H9 (cell line): ENCODE results near the gene ADAM11. TPM values are rescaled to one million over a fixed set of nuclear protein-coding genes. Genes with fewer than 3 reads are reported as not detected.

ENCODE experiments used
- DNase-seq: peaks from one replicate; pipeline ENCODE4 v3.0.0-alpha.2; 2017
- H2AFZ ChIP-seq: one replicate; pipeline ENCODE4 v1.6.1; 2013; ENCODE audit warnings: mild to moderate bottlenecking, low read length, control low read depth, moderate library complexity
- H2AK5ac ChIP-seq: 2 replicates; pipeline ENCODE4 v1.6.1; 2013; ENCODE audit warnings: low read length, control low read depth, mixed read lengths; ENCODE audit not compliant: insufficient read length
- H2BK120ac ChIP-seq: one replicate; pipeline ENCODE4 v1.6.1; 2013; ENCODE audit warnings: low read depth, mild to moderate bottlenecking, low read length, control low read depth, inconsistent platforms; ENCODE audit not compliant: poor library complexity, severe bottlenecking
- H2BK12ac ChIP-seq: 2 replicates; pipeline ENCODE4 v1.6.1; 2013; ENCODE audit warnings: low read length, control low read depth, mixed read lengths, low read depth; ENCODE audit not compliant: insufficient read length
- H2BK15ac ChIP-seq: 2 replicates; pipeline ENCODE4 v1.6.1; 2013; ENCODE audit warnings: low read depth, low read length, control low read depth
- H2BK20ac ChIP-seq: one replicate; pipeline ENCODE4 v1.6.1; 2013; ENCODE audit warnings: low read depth, mild to moderate bottlenecking, low read length, control low read depth, inconsistent platforms; ENCODE audit not compliant: poor library complexity, severe bottlenecking
- H2BK5ac ChIP-seq: 2 replicates; pipeline ENCODE4 v1.6.1; 2013; ENCODE audit warnings: low read length, control low read depth, mixed read lengths; ENCODE audit not compliant: insufficient read length
- H3K14ac ChIP-seq: 2 replicates; pipeline ENCODE4 v1.6.1; 2013; ENCODE audit warnings: low read length, control low read depth; ENCODE audit not compliant: insufficient read depth
- H3K18ac ChIP-seq: 2 replicates; pipeline ENCODE4 v1.6.1; 2013; ENCODE audit warnings: low read depth, mild to moderate bottlenecking, mixed read lengths, low read length, control low read depth; ENCODE audit not compliant: insufficient read length
- H3K23ac ChIP-seq: 2 replicates; pipeline ENCODE4 v1.6.1; 2013; ENCODE audit warnings: low read length, control low read depth, mixed read lengths, low read depth; ENCODE audit not compliant: insufficient read length
- H3K23me2 ChIP-seq: 2 replicates; pipeline ENCODE4 v1.6.1; 2013; ENCODE audit warnings: low read depth, mild to moderate bottlenecking, mixed read lengths, low read length, control low read depth; ENCODE audit not compliant: insufficient read length, poor library complexity, severe bottlenecking
- H3K27ac ChIP-seq: 2 replicates; pipeline ENCODE4 v1.5.1; 2013; ENCODE audit warnings: low read length, control low read depth, mixed read lengths, low read depth; ENCODE audit not compliant: insufficient read length
- H3K27me3 ChIP-seq: 2 replicates; pipeline ENCODE4 v1.6.1; 2013; ENCODE audit warnings: low read length, control low read depth, inconsistent platforms; ENCODE audit not compliant: insufficient read depth
- H3K4ac ChIP-seq: 2 replicates; pipeline ENCODE4 v1.6.1; 2013; ENCODE audit warnings: low read depth, mild to moderate bottlenecking, control low read depth, inconsistent platforms, low read length, moderate library complexity
- H3K4me1 ChIP-seq: 2 replicates; pipeline ENCODE4 v1.6.1; 2013; ENCODE audit warnings: low read length, control low read depth, inconsistent platforms; ENCODE audit not compliant: insufficient read depth
- H3K4me2 ChIP-seq: 2 replicates; pipeline ENCODE4 v1.6.1; 2013; ENCODE audit warnings: low read length, control low read depth, mixed read lengths; ENCODE audit not compliant: insufficient read length, insufficient read depth
- H3K56ac ChIP-seq: 2 replicates; pipeline ENCODE4 v1.6.1; 2013; ENCODE audit warnings: low read depth, mild to moderate bottlenecking, mixed read lengths, low read length, control low read depth; ENCODE audit not compliant: insufficient read length
- H3K79me1 ChIP-seq: 2 replicates; pipeline ENCODE4 v1.6.1; 2013; ENCODE audit warnings: low read depth, mild to moderate bottlenecking, moderate library complexity, low read length, control low read depth, inconsistent platforms; ENCODE audit not compliant: insufficient read depth, poor library complexity, severe bottlenecking
- H3K79me2 ChIP-seq: 2 replicates; pipeline ENCODE4 v1.6.1; 2013; ENCODE audit warnings: low read length, control low read depth, inconsistent platforms; ENCODE audit not compliant: insufficient read depth
- H3K9ac ChIP-seq: 2 replicates; pipeline ENCODE4 v1.6.1; 2013; ENCODE audit warnings: low read length, control low read depth, mixed read lengths; ENCODE audit not compliant: insufficient read length; ENCODE audit errors: extremely low read depth
- H3K9me3 ChIP-seq: one replicate; pipeline ENCODE4 v1.6.1; 2013; ENCODE audit warnings: low read depth, low read length, inconsistent platforms; ENCODE audit not compliant: control insufficient read depth
- H3T11ph ChIP-seq: one replicate; pipeline ENCODE4 v1.6.1; 2013; ENCODE audit warnings: mild to moderate bottlenecking, low read length, control low read depth, inconsistent platforms
- H4K20me1 ChIP-seq: one replicate; pipeline ENCODE4 v1.6.1; 2013; ENCODE audit not compliant: control insufficient read depth, insufficient read length, insufficient read depth
- H4K5ac ChIP-seq: 2 replicates; pipeline ENCODE4 v1.6.1; 2013; ENCODE audit warnings: low read depth, mild to moderate bottlenecking, mixed read lengths, low read length, control low read depth; ENCODE audit not compliant: insufficient read length
- H4K8ac ChIP-seq: replicated peaks from 2 replicates; pipeline ENCODE4 v1.6.1; 2013; ENCODE audit warnings: low read length, control low read depth, mixed read lengths, low read depth; ENCODE audit not compliant: insufficient read length
- H4K91ac ChIP-seq: 2 replicates; pipeline ENCODE4 v1.6.1; 2013; ENCODE audit warnings: low read depth, mild to moderate bottlenecking, moderate library complexity, mixed read lengths, low read length, control low read depth; ENCODE audit not compliant: insufficient read length
- H3K27ac Mint-ChIP-seq, 3 experiments: 2 replicates in 2 of 3; 3 replicates in 1 of 3; pipeline ENCODE4 v1.8.0; 2020 to 2021; ENCODE audit warnings: mixed read lengths in 3 of 3, mild to moderate bottlenecking in 1 of 3, moderate library complexity in 1 of 3
- H3K27me3 Mint-ChIP-seq: 2 replicates; pipeline ENCODE4 v1.8.0; 2021; ENCODE audit warnings: low read depth, mild to moderate bottlenecking, moderate library complexity, mixed read lengths
- H3K36me3 Mint-ChIP-seq, 3 experiments: 2 replicates in 2 of 3; 3 replicates in 1 of 3; pipeline ENCODE4 v1.8.0; 2020 to 2021; ENCODE audit warnings: low read depth in 3 of 3, mixed read lengths in 3 of 3; ENCODE audit not compliant: insufficient read depth in 1 of 3
- H3K4me1 Mint-ChIP-seq, 2 experiments: 2 replicates each; pipeline ENCODE4 v1.8.0; 2020; ENCODE audit warnings: mixed read lengths in 2 of 2
- H3K4me3 Mint-ChIP-seq, 2 experiments: 2 replicates in 1 of 2; 3 replicates in 1 of 2; pipeline ENCODE4 v1.8.0; 2020 to 2021; ENCODE audit warnings: mild to moderate bottlenecking in 2 of 2, mixed read lengths in 2 of 2, moderate library complexity in 1 of 2
- H3K9me3 Mint-ChIP-seq, 2 experiments: 2 replicates in 1 of 2; 3 replicates in 1 of 2; pipeline ENCODE4 v1.8.0; 2020; ENCODE audit warnings: mild to moderate bottlenecking in 2 of 2, mixed read lengths in 2 of 2, moderate library complexity in 1 of 2
- WGBS: extraction: QIAGEN DNeasy Blood & Tissue Kit; methylation state at CpG from one replicate; pipeline ENCODE4 v1.1.7; 2013; ENCODE audit warnings: missing lambda C conversion rate, low lambda C conversion rate, mixed read lengths; ENCODE audit not compliant: insufficient read length; ENCODE audit errors: extremely low coverage; 5-methylcytosine and 5-hydroxymethylcytosine counted together
- total RNA-seq: library from RNA; stranded (reverse); gene quantifications from 2 replicates; pipeline ENCODE4 v1.2.1, GENCODE V29; 2021
- TF ChIP-seq, protein P1 (sequence below): fragments of 200-600 bp; sonication (generic); conservative IDR thresholded peaks from 3 replicates; pipeline ENCODE4 v1.8.0; 2021; ENCODE audit warnings: antibody characterized with exemption, mild to moderate bottlenecking

The ADAM11 gene
- total RNA-seq, 1 experiment from 2014 or later, result 4.6 TPM

DNA sequence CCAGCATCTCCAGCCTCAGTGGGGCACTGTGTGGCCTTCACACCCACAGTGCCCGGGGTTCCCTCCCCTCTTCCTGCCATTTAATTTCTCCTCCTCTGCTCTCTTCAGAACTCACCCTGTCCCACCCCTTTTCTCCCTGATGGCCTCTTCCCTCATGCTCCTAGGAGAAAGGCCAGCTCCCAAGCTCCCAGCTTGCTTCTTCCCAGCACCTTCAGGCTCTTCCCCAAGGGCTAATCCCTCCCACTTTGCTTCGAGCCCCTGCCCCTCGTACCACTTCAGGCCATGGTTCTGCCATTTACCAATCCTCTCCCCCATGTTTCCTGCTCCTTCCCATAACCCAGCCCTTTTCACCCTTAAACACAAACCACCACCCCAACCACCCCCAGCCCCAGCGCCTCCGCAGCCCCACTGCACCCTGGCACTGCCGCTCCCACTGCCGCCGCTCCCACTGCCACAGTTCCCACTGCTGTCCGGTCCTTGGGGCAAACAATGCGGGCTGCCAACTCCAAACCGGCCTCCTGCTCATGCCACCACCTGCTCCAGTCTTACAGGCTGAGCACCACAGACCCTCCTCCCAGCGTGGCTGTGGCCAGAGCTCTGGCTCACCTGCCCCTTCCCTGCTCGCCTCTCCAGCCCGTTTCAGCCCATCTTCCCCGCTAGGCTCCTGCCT is 28.6 kb downstream of the ADAM11 start:
- peaks cover 4 to 16% of the 10 kb centered on the region in 2 experiments for H3K4me1 Mint-ChIP-seq
- peak; percentile 35 for DNase-seq
- Histone ChIP-seq H3K56ac (no peak overlapping the region), H3K4me2 (no peak overlapping the region), H3K27ac (no peak overlapping the region), H3K9ac (no peak overlapping the region), H3K18ac (no peak overlapping the region), H3K23ac (no peak overlapping the region), H2BK15ac (no peak overlapping the region), H3K4me1 (no peaks in the 10 kb centered on the region), H3K14ac (no peak overlapping the region), H3K4ac (no peak overlapping the region), H2BK5ac (no peak overlapping the region), H4K5ac (no peak overlapping the region), H3K23me2 (no peaks in the 10 kb centered on the region), H3K79me2 (no peaks in the 10 kb centered on the region), H4K20me1 (no peaks in the 10 kb centered on the region), H3K9me3 (no peaks in the 10 kb centered on the region), H4K8ac (no peak overlapping the region), H2BK120ac (no peak overlapping the region), H3T11ph (no peak overlapping the region), H2AK5ac (no peak overlapping the region), H4K91ac (no peak overlapping the region), H2BK12ac (no peak overlapping the region), H2AFZ (no peak overlapping the region), H3K79me1 (no peaks in the 10 kb centered on the region), H2BK20ac (no peak overlapping the region), H3K27me3 (no peaks in the 10 kb centered on the region)
- H3K9me3 Mint-ChIP-seq, result no peaks in the 10 kb centered on the region
- H3K27me3 Mint-ChIP-seq, result no peaks in the 10 kb centered on the region; the same call in 1 of the 2 replicates
- no peaks in the 10 kb centered on the region for H3K36me3 Mint-ChIP-seq
- H3K4me3 Mint-ChIP-seq, result no peak overlapping the region; a peak in 1 of 5 replicates
- TF ChIP-seq, protein P1, sequence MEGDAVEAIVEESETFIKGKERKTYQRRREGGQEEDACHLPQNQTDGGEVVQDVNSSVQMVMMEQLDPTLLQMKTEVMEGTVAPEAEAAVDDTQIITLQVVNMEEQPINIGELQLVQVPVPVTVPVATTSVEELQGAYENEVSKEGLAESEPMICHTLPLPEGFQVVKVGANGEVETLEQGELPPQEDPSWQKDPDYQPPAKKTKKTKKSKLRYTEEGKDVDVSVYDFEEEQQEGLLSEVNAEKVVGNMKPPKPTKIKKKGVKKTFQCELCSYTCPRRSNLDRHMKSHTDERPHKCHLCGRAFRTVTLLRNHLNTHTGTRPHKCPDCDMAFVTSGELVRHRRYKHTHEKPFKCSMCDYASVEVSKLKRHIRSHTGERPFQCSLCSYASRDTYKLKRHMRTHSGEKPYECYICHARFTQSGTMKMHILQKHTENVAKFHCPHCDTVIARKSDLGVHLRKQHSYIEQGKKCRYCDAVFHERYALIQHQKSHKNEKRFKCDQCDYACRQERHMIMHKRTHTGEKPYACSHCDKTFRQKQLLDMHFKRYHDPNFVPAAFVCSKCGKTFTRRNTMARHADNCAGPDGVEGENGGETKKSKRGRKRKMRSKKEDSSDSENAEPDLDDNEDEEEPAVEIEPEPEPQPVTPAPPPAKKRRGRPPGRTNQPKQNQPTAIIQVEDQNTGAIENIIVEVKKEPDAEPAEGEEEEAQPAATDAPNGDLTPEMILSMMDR, result no peak
- no peak overlapping the region for H3K27ac Mint-ChIP-seq
- WGBS, result no CpG with 5 or more reads among the region's 15 CpGs
